Esophagus (tissue), 2 donors: Measurements from ENCODE around the gene GPX7. TPM values are rescaled to one million over a fixed set of nuclear protein-coding genes. Genes with fewer than 3 reads are reported as not detected.

Source experiments
- H3K27ac ChIP-seq, 2 donors: one replicate each; pipeline ENCODE4 v1.5.1; 2013; ENCODE audit warnings: low read depth in 2 of 2, mild to moderate bottlenecking in 2 of 2, inconsistent platforms in 1 of 2, low read length in 1 of 2, moderate library complexity in 1 of 2
- H3K27me3 ChIP-seq, 2 donors: one replicate each; pipeline ENCODE4 v1.6.1; 2013; ENCODE audit warnings: low read length in 2 of 2, control low read depth in 1 of 2, mild to moderate bottlenecking in 1 of 2; ENCODE audit not compliant: insufficient read depth in 2 of 2, control insufficient read depth in 1 of 2
- H3K36me3 ChIP-seq, 2 donors: one replicate each; pipeline ENCODE4 v1.6.1; 2013; ENCODE audit warnings: low read length in 1 of 2; ENCODE audit not compliant: control insufficient read depth in 2 of 2, insufficient read depth in 2 of 2
- H3K4me1 ChIP-seq, 2 donors: one replicate each; pipeline ENCODE4 v1.6.1; 2013; ENCODE audit warnings: low read length in 1 of 2; ENCODE audit not compliant: control insufficient read depth in 2 of 2, insufficient read depth in 2 of 2
- H3K4me3 ChIP-seq, 2 donors: one replicate each; pipeline ENCODE4 v1.5.1; 2013; ENCODE audit warnings: low read length in 2 of 2, mild to moderate bottlenecking in 2 of 2, low read depth in 1 of 2, moderate library complexity in 1 of 2
- H3K9me3 ChIP-seq, 2 donors: one replicate each; pipeline ENCODE4 v1.6.1; 2013; ENCODE audit warnings: mild to moderate bottlenecking in 2 of 2, low read depth in 1 of 2, low read length in 1 of 2, moderate library complexity in 1 of 2; ENCODE audit not compliant: control insufficient read depth in 2 of 2, insufficient read depth in 1 of 2
- WGBS, 2 donors: extraction: QIAGEN DNeasy Blood & Tissue Kit; methylation state at CpG; one replicate each; pipeline ENCODE4 v1.1.7; 2013; 5-methylcytosine and 5-hydroxymethylcytosine counted together
- polyA plus RNA-seq, 2 donors: library from polyadenylated mRNA; stranded (reverse); fragments of 200-250 nt; gene quantifications; one replicate each; pipeline ENCODE4 v1.2.3, GENCODE V29; 2013
- donor health status: healthy with polysubstance abuse.
- donor health status: Bipolar disorder and iron deficiency.

Gene GPX7
- polyA plus RNA-seq, 2 donors: 2.4 to 3.8 TPM

GRCh38 chr1:52582116-52582696 is 20.0 kb upstream of the GPX7 start:
- Histone ChIP-seq H3K36me3 (no peaks in the 10 kb centered on the region), H3K9me3 (no peaks in the 10 kb centered on the region), H3K4me1 (no peaks in the 10 kb centered on the region), H3K27ac (no peak overlapping the region), H3K27me3 (no peaks in the 10 kb centered on the region), H3K4me3 (no peak overlapping the region)
- 93 to 94% methylated on average over 10 of the region's 10 CpGs for WGBS, 2 donors

- Histone ChIP-seq H3K4me3 (no peak overlapping the region), H3K27me3 (no peaks in the 10 kb centered on the region), H3K27ac (no peak overlapping the region), H3K36me3 (no peaks in the 10 kb centered on the region), H3K9me3 (no peaks in the 10 kb centered on the region), H3K4me1 (no peaks in the 10 kb centered on the region)
- 68 to 72% methylated on average over 1 of the region's 1 CpG for WGBS, 2 donors
Observed at GRCh38 chr1:52585474-52585873, 16.7 kb upstream of the GPX7 start.

DNA sequence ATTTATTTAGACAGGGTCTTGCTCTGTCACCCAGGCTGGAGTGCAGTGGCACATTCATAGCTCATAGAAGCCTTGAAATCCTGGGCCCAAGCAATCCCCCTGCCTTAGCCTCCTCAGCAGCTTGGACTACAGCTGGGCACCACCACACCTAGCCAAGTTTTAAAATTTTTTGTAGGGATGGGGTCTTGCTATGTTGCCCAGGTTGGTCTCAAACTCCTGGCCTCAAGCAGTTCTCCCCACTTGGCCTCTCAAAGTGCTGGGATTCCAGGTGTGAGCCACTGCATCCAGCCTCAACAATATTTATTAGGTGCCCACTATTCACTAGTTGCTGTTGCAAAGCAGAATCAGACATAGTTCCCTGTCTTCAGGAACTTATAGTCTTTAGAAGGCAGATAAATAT is 14.1 kb upstream of the GPX7 start:
- no peak overlapping the region for H3K4me3 ChIP-seq
- H3K27me3 ChIP-seq: no peaks in the 10 kb centered on the region
- no peaks in the 10 kb centered on the region for H3K9me3 ChIP-seq
- no peaks in the 10 kb centered on the region for H3K4me1 ChIP-seq
- H3K36me3 ChIP-seq: no peaks in the 10 kb centered on the region
- H3K27ac ChIP-seq: no peak overlapping the region

DNA sequence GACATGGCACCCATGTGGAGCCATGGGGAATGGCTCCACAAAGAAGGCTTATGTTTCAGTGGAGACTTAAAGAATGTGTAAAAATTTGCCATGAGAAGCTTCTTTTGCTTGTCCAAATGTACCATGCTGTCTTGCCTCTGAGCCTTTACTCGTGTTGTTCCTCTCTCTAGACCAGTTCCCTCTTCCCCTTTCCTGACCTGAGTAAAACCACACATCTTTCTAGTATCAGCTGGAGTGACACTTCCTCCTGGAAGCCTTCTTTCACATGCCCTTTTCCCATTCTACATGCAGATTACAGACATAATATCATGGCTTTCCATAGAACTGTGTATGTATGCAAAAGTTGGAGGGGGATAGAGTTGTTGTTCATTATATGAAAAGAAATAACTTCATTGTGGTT is 13.6 kb upstream of the GPX7 start:
- no peaks in the 10 kb centered on the region for H3K27me3 ChIP-seq
- H3K9me3 ChIP-seq: no peaks in the 10 kb centered on the region
- WGBS, 2 donors: 54 to 68% methylated on average over 1 of the region's 1 CpG
- no peak overlapping the region for H3K4me3 ChIP-seq
- H3K4me1 ChIP-seq: no peaks in the 10 kb centered on the region
- no peak overlapping the region for H3K27ac ChIP-seq
- no peaks in the 10 kb centered on the region for H3K36me3 ChIP-seq

GRCh38 chr1:52590266-52590665 is 11.9 kb upstream of the GPX7 start:
- WGBS, 2 donors: 59 to 61% methylated on average over 6 of the region's 6 CpGs
- no peaks in the 10 kb centered on the region for H3K27me3 ChIP-seq

GRCh38 chr1:52592637-52593323 is 9.4 kb upstream of the GPX7 start:
- H3K4me1 ChIP-seq: no peaks in the 10 kb centered on the region
- no peak overlapping the region for H3K27ac ChIP-seq
- WGBS, 2 donors: 79 to 91% methylated on average over 5 of the region's 5 CpGs
- H3K4me3 ChIP-seq: no peak overlapping the region
- H3K9me3 ChIP-seq: no peaks in the 10 kb centered on the region
- H3K27me3 ChIP-seq: no peaks in the 10 kb centered on the region
- H3K36me3 ChIP-seq: no peaks in the 10 kb centered on the region

More at GRCh38 chr1:52590266-52590665, 11.9 kb upstream of the GPX7 start:
- Histone ChIP-seq H3K27ac (no peak overlapping the region), H3K9me3 (no peaks in the 10 kb centered on the region), H3K4me1 (no peaks in the 10 kb centered on the region), H3K4me3 (no peak overlapping the region), H3K36me3 (no peaks in the 10 kb centered on the region)

DNA sequence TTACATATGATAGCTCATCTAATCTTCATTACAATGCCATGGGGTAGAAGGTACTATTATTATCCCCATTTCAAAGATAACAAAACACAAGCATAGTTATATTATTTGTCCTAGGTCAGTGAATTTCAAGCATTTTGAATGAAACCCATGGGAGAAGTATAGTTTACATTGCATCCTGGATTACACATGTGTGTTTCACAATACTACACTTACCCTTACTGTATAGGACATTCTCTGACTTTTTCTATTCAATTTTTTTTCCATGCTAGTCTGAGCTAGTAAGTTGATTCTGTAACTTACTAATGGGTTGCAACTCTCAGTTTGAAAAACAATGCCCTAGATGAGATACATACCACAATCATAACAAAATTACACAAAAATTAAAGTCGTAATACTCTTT is 8.7 kb upstream of the GPX7 start:
- Histone ChIP-seq H3K27ac (no peak overlapping the region), H3K9me3 (no peaks in the 10 kb centered on the region), H3K27me3 (no peaks in the 10 kb centered on the region), H3K4me3 (no peak overlapping the region), H3K36me3 (no peaks in the 10 kb centered on the region), H3K4me1 (no peaks in the 10 kb centered on the region)
- 92% methylated on average over 1 of the region's 1 CpG for whole genome bisulfite sequencing, 2 donors

DNA sequence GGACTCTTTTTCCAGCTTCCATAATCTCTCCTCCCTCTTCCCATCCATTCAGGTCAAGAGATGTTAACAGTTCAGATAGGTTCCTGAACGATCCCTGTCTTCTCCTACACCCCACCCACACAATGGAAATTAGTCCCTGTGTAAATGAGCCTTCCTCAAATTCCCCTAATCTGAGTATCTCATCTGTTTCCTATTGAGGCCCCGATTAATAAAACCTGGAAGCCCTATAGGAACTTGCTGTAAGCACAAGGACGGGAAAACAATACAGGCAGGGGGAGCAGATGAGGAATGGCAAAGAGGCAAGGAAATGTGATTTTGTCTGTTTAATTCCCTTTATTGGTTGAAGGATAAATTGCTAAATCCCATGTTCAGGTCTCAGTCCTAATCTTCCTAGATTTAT is 7.1 kb upstream of the GPX7 start:
- Histone ChIP-seq H3K27ac (no peak overlapping the region), H3K36me3 (no peaks in the 10 kb centered on the region), H3K27me3 (no peaks in the 10 kb centered on the region), H3K4me1 (no peaks in the 10 kb centered on the region), H3K4me3 (no peak overlapping the region), H3K9me3 (no peaks in the 10 kb centered on the region)
- 60 to 62% methylated on average over 3 of the region's 3 CpGs for WGBS, 2 donors

GRCh38 chr1:52597912-52598311 is 4.3 kb upstream of the GPX7 start:
- H3K9me3 ChIP-seq: no peaks in the 10 kb centered on the region

DNA sequence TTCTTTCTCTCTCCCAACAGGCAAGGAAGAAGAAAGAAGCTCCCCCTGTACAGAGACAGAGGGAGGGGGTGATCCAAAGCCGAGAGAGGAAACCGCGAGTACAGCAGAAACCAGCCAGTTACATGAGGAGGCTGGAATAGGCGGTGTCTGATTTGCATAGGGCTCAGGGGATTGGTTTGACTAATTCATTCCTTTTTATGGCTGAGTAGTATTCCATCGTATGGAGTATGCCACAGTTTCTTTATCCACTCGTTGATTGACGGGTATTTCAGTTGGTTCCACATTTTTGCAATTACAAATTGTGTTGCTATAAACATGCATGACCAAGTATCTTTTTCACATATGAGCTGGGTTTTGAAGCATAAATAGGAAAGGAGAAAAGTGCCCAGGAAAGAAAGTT is 3.4 kb upstream of the GPX7 start:
- H3K27me3 ChIP-seq: no peaks in the 10 kb centered on the region
- no peaks in the 10 kb centered on the region for H3K4me1 ChIP-seq
- H3K27ac ChIP-seq: no peak overlapping the region
- H3K9me3 ChIP-seq: no peaks in the 10 kb centered on the region
- no peaks in the 10 kb centered on the region for H3K36me3 ChIP-seq
- WGBS, 2 donors: 96 to 97% methylated on average over 7 of the region's 7 CpGs
- H3K4me3 ChIP-seq: no peak overlapping the region

More at GRCh38 chr1:52597912-52598311, 4.3 kb upstream of the GPX7 start:
- 52 to 62% methylated on average over 2 of the region's 2 CpGs for WGBS, 2 donors
- H3K36me3 ChIP-seq: no peaks in the 10 kb centered on the region
- H3K27ac ChIP-seq: no peak overlapping the region
- no peaks in the 10 kb centered on the region for H3K27me3 ChIP-seq
- H3K4me3 ChIP-seq: no peak overlapping the region
- H3K4me1 ChIP-seq: no peaks in the 10 kb centered on the region
